Liver (tissue), 9 donors: Measurements from ENCODE around the gene CYTH3. TPM values are rescaled to one million over a fixed set of nuclear protein-coding genes. Genes with fewer than 3 reads are reported as not detected.

Experiments
- DNase-seq: peaks from one replicate; pipeline ENCODE4 v3.0.0-alpha.2; 2017; ENCODE audit warnings: low spot score
- H3K27ac ChIP-seq, 2 donors: one replicate each; pipeline ENCODE4 v1.7.0; 2013; ENCODE audit warnings: inconsistent platforms in 2 of 2, low read length in 2 of 2, control low read depth in 1 of 2, low read depth in 1 of 2, mild to moderate bottlenecking in 1 of 2
- H3K27me3 ChIP-seq, 4 donors: one replicate each; pipeline versions ENCODE4 v1.6.1 to v1.7.0; 2013; ENCODE audit warnings: low read length in 3 of 4, inconsistent platforms in 1 of 4, mild to moderate bottlenecking in 1 of 4, moderate library complexity in 1 of 4; ENCODE audit not compliant: control insufficient read depth in 4 of 4, insufficient read depth in 4 of 4
- H3K36me3 ChIP-seq, 4 donors: one replicate each; pipeline versions ENCODE4 v1.6.1 to v1.7.0; 2013; ENCODE audit warnings: low read length in 3 of 4, mild to moderate bottlenecking in 3 of 4, low read depth in 1 of 4, moderate library complexity in 1 of 4; ENCODE audit not compliant: control insufficient read depth in 4 of 4, insufficient read depth in 3 of 4
- H3K4me1 ChIP-seq, 4 donors: one replicate each; pipeline versions ENCODE4 v1.6.1 to v1.7.0; 2013; ENCODE audit warnings: low read length in 3 of 4, mild to moderate bottlenecking in 3 of 4, moderate library complexity in 1 of 4; ENCODE audit not compliant: control insufficient read depth in 4 of 4, insufficient read depth in 4 of 4
- H3K4me3 ChIP-seq, 3 donors: one replicate each; pipeline versions ENCODE4 v1.6.1 to v1.7.0; 2013; ENCODE audit warnings: low read length in 3 of 3, control low read depth in 1 of 3, low read depth in 1 of 3, mild to moderate bottlenecking in 1 of 3
- H3K9ac ChIP-seq, 2 donors: one replicate each; pipeline ENCODE4 v1.7.0; 2013; ENCODE audit warnings: low read length in 2 of 2, mild to moderate bottlenecking in 2 of 2, moderate library complexity in 2 of 2, control low read depth in 1 of 2, low read depth in 1 of 2
- H3K9me3 ChIP-seq, 4 donors: one replicate each; pipeline versions ENCODE4 v1.6.1 to v1.7.0; 2013; ENCODE audit warnings: low read length in 3 of 4; ENCODE audit not compliant: control insufficient read depth in 4 of 4
- ATF3 ChIP-seq: IDR thresholded peaks from 2 replicates; pipeline ENCODE4 v1.6.1; 2016; ENCODE audit warnings: antibody characterized with exemption
- CTCF ChIP-seq: fragments of 150-350 bp; IDR thresholded peaks from 2 replicates; pipeline ENCODE4 v1.5.1; 2017; ENCODE audit warnings: improper control_type of control experiment, low read depth, low read length; ENCODE audit not compliant: missing input control
- EGR1 ChIP-seq, 2 donors: IDR thresholded peaks; 2 replicates each; pipeline ENCODE4 v1.6.1; 2016 to 2018; ENCODE audit warnings: antibody characterized with exemption in 2 of 2, low read depth in 2 of 2
- FOXA1 ChIP-seq: IDR thresholded peaks from 2 replicates; pipeline ENCODE4 v1.6.1; 2016; ENCODE audit warnings: antibody characterized with exemption
- FOXA2 ChIP-seq: IDR thresholded peaks from 2 replicates; pipeline ENCODE4 v1.6.1; 2016; ENCODE audit warnings: antibody characterized with exemption
- GABPA ChIP-seq, 2 donors: IDR thresholded peaks in 1 of 2; conservative IDR thresholded peaks in 1 of 2; 2 replicates each; pipeline ENCODE4 v1.6.1; 2016; ENCODE audit warnings: antibody characterized with exemption in 2 of 2, mild to moderate bottlenecking in 1 of 2, moderate library complexity in 1 of 2
- HNF4A ChIP-seq, 2 donors: conservative IDR thresholded peaks; 2 replicates each; pipeline ENCODE4 v1.6.1; 2016; ENCODE audit warnings: antibody characterized with exemption in 2 of 2, mild to moderate bottlenecking in 2 of 2
- HNF4G ChIP-seq: IDR thresholded peaks from 2 replicates; pipeline ENCODE4 v1.6.1; 2016; ENCODE audit warnings: antibody characterized with exemption
- JUND ChIP-seq, 2 donors: IDR thresholded peaks; 2 replicates each; pipeline ENCODE4 v1.6.1; 2016; ENCODE audit warnings: antibody characterized with exemption in 2 of 2
- MAX ChIP-seq: IDR thresholded peaks from 2 replicates; pipeline ENCODE4 v1.6.1; 2016; ENCODE audit warnings: antibody characterized with exemption
- NR2F2 ChIP-seq: IDR thresholded peaks from 2 replicates; pipeline ENCODE4 v1.6.1; 2016; ENCODE audit warnings: antibody characterized with exemption
- RAD21 ChIP-seq, 2 donors: IDR thresholded peaks; 2 replicates each; pipeline ENCODE4 v1.6.1; 2016; ENCODE audit warnings: antibody characterized with exemption in 2 of 2, mild to moderate bottlenecking in 2 of 2
- REST ChIP-seq: IDR thresholded peaks from 2 replicates; pipeline ENCODE4 v1.6.1; 2016; ENCODE audit warnings: antibody characterized with exemption, mild to moderate bottlenecking
- RXRA ChIP-seq, 2 donors: IDR thresholded peaks; 2 replicates each; pipeline ENCODE4 v1.6.1; 2017 to 2018; ENCODE audit warnings: antibody characterized with exemption in 2 of 2, mild to moderate bottlenecking in 1 of 2
- SP1 ChIP-seq: IDR thresholded peaks from 2 replicates; pipeline ENCODE4 v1.6.1; 2018; ENCODE audit warnings: antibody characterized with exemption, mild to moderate bottlenecking
- TAF1 ChIP-seq: conservative IDR thresholded peaks from 2 replicates; pipeline ENCODE4 v1.6.1; 2016; ENCODE audit warnings: antibody characterized with exemption, mild to moderate bottlenecking
- YY1 ChIP-seq: IDR thresholded peaks from 2 replicates; pipeline ENCODE4 v1.6.1; 2016; ENCODE audit warnings: antibody characterized with exemption, mild to moderate bottlenecking
- ZBTB33 ChIP-seq: IDR thresholded peaks from 2 replicates; pipeline ENCODE4 v1.6.1; 2016; ENCODE audit warnings: antibody characterized with exemption
- WGBS: extraction: QIAGEN DNeasy Blood & Tissue Kit; methylation state at CpG from one replicate; pipeline ENCODE4 v1.1.7; 2013; 5-methylcytosine and 5-hydroxymethylcytosine counted together
- polyA plus RNA-seq, 2 donors: library from polyadenylated mRNA; stranded (reverse) in 1 of 2; unstranded in 1 of 2; fragments of 200-250 nt in 1 of 2; fragments of >200 nt in 1 of 2; fragmentation: Nextera tagmentation in 1 of 2; extraction: Ambion mirVana in 1 of 2; gene quantifications; one replicate each; pipeline versions ENCODE4 v1.2.1 to v1.2.3, GENCODE V29; 2013 to 2015
- total RNA-seq, 2 donors: library from RNA; depleted of rRNA; stranded (reverse); fragments of >200 nt; gene quantifications; one replicate each; pipeline ENCODE4 v1.2.3, GENCODE V29; 2014
- donor health status: healthy.
- donor health status: healthy.
- donor health status: healthy.
- donor health status: healthy.
- donor health status: healthy.

The CYTH3 gene
- total and polyA plus RNA-seq, 4 donors: 1.1 to 6.3 (median 3.7) TPM

- TF ChIP-seq ZBTB33: no peak
These were observed 61.6 kb downstream of the CYTH3 start (continued) for GRCh38 chr7:6210621-6211372.

GRCh38 chr7:6209340-6209739 lies 63.1 kb downstream of the CYTH3 start:
- H3K36me3 ChIP-seq: no peaks in the 10 kb centered on the region
- no peaks in the 10 kb centered on the region for H3K9me3 ChIP-seq
- H3K9ac ChIP-seq: no peak overlapping the region
- WGBS: 79% methylated on average over 6 of the region's 6 CpGs
- no peaks in the 10 kb centered on the region for H3K27me3 ChIP-seq
- no peak overlapping the region for H3K4me3 ChIP-seq
- H3K4me1 ChIP-seq: no peaks in the 10 kb centered on the region
- no peak for DNase-seq
- TF ChIP-seq JUND (IDR thresholded peaks at IDR 0.05) (no peak), RXRA (IDR thresholded peaks at IDR 0.05) (no peak), MAX (no peak), CTCF (no peak), HNF4G (no peak), TAF1 (no peak), EGR1 (IDR thresholded peaks at IDR 0.05; ENCODE audit: low read depth in 2 of 2) (no peak), GABPA (IDR thresholded peaks at IDR 0.05 in 1 of 2, conservative IDR thresholded peaks at IDR 0.05 in 1 of 2) (no peak), FOXA1 (no peak), NR2F2 (no peak), FOXA2 (no peak), SP1 (no peak), ATF3 (no peak), RAD21 (IDR thresholded peaks at IDR 0.05) (no peak), HNF4A (conservative IDR thresholded peaks at IDR 0.05) (no peak), YY1 (no peak), REST (no peak), ZBTB33 (no peak)
- no peak overlapping the region for H3K27ac ChIP-seq
